GM21390 (cell line): ENCODE measurements around the gene MVB12B.

ENCODE experiments used
- ATAC-seq: cut with Tn5 transposase; IDR thresholded peaks from one replicate; pipeline ENCODE4 v1.9.1; 2021; ENCODE audit not compliant: unreplicated experiment

MVB12B gene

GRCh38 chr9:126329476-126330275 lies 3.0 kb downstream of the MVB12B start:
- no peak for ATAC-seq

- ATAC-seq: no peak
Observed at GRCh38 chr9:126330536-126330935, 3.9 kb downstream of the MVB12B start.

GRCh38 chr9:126331964-126332748 lies 5.5 kb downstream of the MVB12B start:
- no peak for ATAC-seq

GRCh38 chr9:126334721-126335621 lies 8.3 kb downstream of the MVB12B start:
- ATAC-seq: no peak

GRCh38 chr9:126335837-126336735 lies 9.5 kb downstream of the MVB12B start:
- ATAC-seq: no peak

- no peak for ATAC-seq
Observed at GRCh38 chr9:126336736-126337325, 10.2 kb downstream of the MVB12B start.

- no peak for ATAC-seq
Observed at GRCh38 chr9:126337729-126338372, 11.2 kb downstream of the MVB12B start.

- no peak for ATAC-seq
Observed at GRCh38 chr9:126338945-126339344, 12.3 kb downstream of the MVB12B start.

- ATAC-seq: no peak
Observed at GRCh38 chr9:126341426-126341825, 14.8 kb downstream of the MVB12B start.

GRCh38 chr9:126341902-126342301 lies 15.3 kb downstream of the MVB12B start:
- ATAC-seq: no peak

GRCh38 chr9:126342621-126343031 lies 16.0 kb downstream of the MVB12B start:
- ATAC-seq: no peak

- no peak for ATAC-seq
Observed at GRCh38 chr9:126343271-126343700, 16.7 kb downstream of the MVB12B start.

- no peak for ATAC-seq
Observed at GRCh38 chr9:126346031-126346430, 19.4 kb downstream of the MVB12B start.

GRCh38 chr9:126347093-126347492 lies 20.5 kb downstream of the MVB12B start:
- ATAC-seq: no peak

- no peak for ATAC-seq
Observed at GRCh38 chr9:126347911-126348760, 21.5 kb downstream of the MVB12B start.

- no peak for ATAC-seq
Observed at GRCh38 chr9:126348911-126349550, 22.4 kb downstream of the MVB12B start.

- no peak for ATAC-seq
Observed at GRCh38 chr9:126354887-126355770, 28.5 kb downstream of the MVB12B start.
